PFSK-1 (cell line): ENCODE data around the gene LAMA3.

Source experiments
- POLR2AphosphoS5 ChIP-seq: IDR thresholded peaks from 2 replicates; pipeline ENCODE4 v1.6.1; 2012; ENCODE audit warnings: low read depth, mild to moderate bottlenecking, control low read depth, low read length, moderate library complexity
- REST ChIP-seq, 2 experiments: IDR thresholded peaks; 2 replicates each; pipeline versions ENCODE4 v1.6.1 to v1.8.0; 2011 to 2012; ENCODE audit warnings: low read depth in 2 of 2, low read length in 2 of 2, control low read depth in 1 of 2, inconsistent platforms in 1 of 2, mild to moderate bottlenecking in 1 of 2, moderate library complexity in 1 of 2; ENCODE audit not compliant: insufficient read depth in 1 of 2

GRCh38 chr18:23966909-23967308 lies 277.7 kb downstream of the LAMA3 start:
- TF ChIP-seq REST (IDR thresholded peaks at IDR 0.05; ENCODE audit: insufficient read depth in 1 of 2, low read depth in 2 of 2, low read length in 2 of 2) (no peak), POLR2AphosphoS5 (no peak)
